Keratinocyte (primary cell): ENCODE measurements around the gene MYL5. TPM values are rescaled to one million over a fixed set of nuclear protein-coding genes. Genes with fewer than 3 reads are reported as not detected.

Experiments used
- DNase-seq: peaks from one replicate; pipeline ENCODE4 v3.0.0-alpha.2; 2011; ENCODE audit warnings: low read depth, missing footprints, low spot score
- FAIRE-seq: peaks from 2 replicates; lab custom pipeline; 2011; peaks lifted over from hg19 to GRCh38; lab: Jason Lieb, UNC
- H2AFZ ChIP-seq: 2 replicates; pipeline ENCODE4 v1.6.0; 2012; ENCODE audit warnings: low read length, control low read depth, inconsistent platforms; ENCODE audit not compliant: control insufficient read depth
- H3K27ac ChIP-seq: 2 replicates; pipeline ENCODE4 v1.5.1; 2011; ENCODE audit warnings: low read length; ENCODE audit not compliant: control insufficient read depth, insufficient read depth
- H3K27me3 ChIP-seq: 3 replicates; pipeline ENCODE4 v1.6.0; 2011; ENCODE audit warnings: low read length; ENCODE audit not compliant: control insufficient read depth, insufficient read depth; ENCODE audit errors: extremely low read depth
- H3K36me3 ChIP-seq, 2 experiments: 2 replicates in 1 of 2; 3 replicates in 1 of 2; pipeline ENCODE4 v1.5.1; 2011; ENCODE audit warnings: low read length in 2 of 2, mild to moderate bottlenecking in 1 of 2; ENCODE audit not compliant: control insufficient read depth in 2 of 2, insufficient read depth in 2 of 2; ENCODE audit errors: extremely low read depth in 1 of 2
- H3K4me1 ChIP-seq: 3 replicates; pipeline ENCODE4 v1.5.1; 2011; ENCODE audit warnings: low read length; ENCODE audit not compliant: control insufficient read depth, insufficient read depth; ENCODE audit errors: extremely low read depth
- H3K4me2 ChIP-seq: 3 replicates; pipeline ENCODE4 v1.6.0; 2011; ENCODE audit warnings: low read depth, low read length; ENCODE audit not compliant: control insufficient read depth, insufficient read depth; ENCODE audit errors: extremely low read depth
- H3K4me3 ChIP-seq, 3 experiments: fragments of 200-600 bp in 1 of 3; sonication (generic) in 1 of 3; 2 replicates in 2 of 3; 3 replicates in 1 of 3; pipeline ENCODE4 v1.5.1; 2011 to 2016; ENCODE audit warnings: low read length in 3 of 3, mild to moderate bottlenecking in 3 of 3, control low read depth in 2 of 3, inconsistent platforms in 1 of 3, low read depth in 1 of 3, mixed read lengths in 1 of 3, mixed run types in 1 of 3, moderate library complexity in 1 of 3; ENCODE audit not compliant: control insufficient read depth in 2 of 3, insufficient read depth in 2 of 3; ENCODE audit errors: extremely low read depth in 1 of 3
- H3K79me2 ChIP-seq: 2 replicates; pipeline ENCODE4 v1.6.0; 2012; ENCODE audit warnings: low read length; ENCODE audit not compliant: control insufficient read depth, insufficient read depth
- H3K9ac ChIP-seq: 3 replicates; pipeline ENCODE4 v1.6.0; 2011; ENCODE audit warnings: low read length; ENCODE audit not compliant: control insufficient read depth, insufficient read depth; ENCODE audit errors: extremely low read depth
- H3K9me1 ChIP-seq: 3 replicates; pipeline ENCODE4 v1.6.0; 2011; ENCODE audit warnings: low read length; ENCODE audit not compliant: control insufficient read depth, insufficient read depth; ENCODE audit errors: extremely low read depth
- H3K9me3 ChIP-seq: 2 replicates; pipeline ENCODE4 v1.5.1; 2012; ENCODE audit warnings: low read depth, low read length; ENCODE audit not compliant: control insufficient read depth
- H4K20me1 ChIP-seq: 3 replicates; pipeline ENCODE4 v1.6.0; 2011; ENCODE audit warnings: low read length; ENCODE audit not compliant: control insufficient read depth, insufficient read depth; ENCODE audit errors: extremely low read depth
- CTCF ChIP-seq, 3 experiments: IDR thresholded peaks in 1 of 3; conservative IDR thresholded peaks in 1 of 3; optimal IDR thresholded peaks in 1 of 3; 2 replicates in 2 of 3; 3 replicates in 1 of 3; pipeline versions ENCODE3 to v1.5.1; 2011; ENCODE audit warnings: low read length in 3 of 3, mild to moderate bottlenecking in 3 of 3, moderate library complexity in 2 of 3, control low read depth in 1 of 3, inconsistent platforms in 1 of 3; ENCODE audit not compliant: insufficient read depth in 2 of 3; ENCODE audit errors: extremely low read depth in 1 of 3
- EZH2 ChIP-seq: IDR thresholded peaks from one replicate; pipeline ENCODE4 v1.6.1; 2012; ENCODE audit warnings: inconsistent platforms, mild to moderate bottlenecking, low read length, moderate library complexity
- dilution Hi-C: fragments of 300-500 bp; cut with MboI; formaldehyde crosslinking; loops from one replicate; pipeline ENCODE4 v1.7.0; 2020; ENCODE audit warnings: low sequenced_read_pairs; ENCODE audit not compliant: extremely low pct_ligation_motif_present
- polyA plus RNA-seq, 5 experiments: library from polyadenylated mRNA; depleted of rRNA in 3 of 5; stranded (reverse) in 3 of 5; stranded (forward) in 1 of 5; unstranded in 1 of 5; fragments of >200 nt; gene quantifications; 1 replicate in 1 of 5; 2 replicates in 3 of 5; 3 replicates in 1 of 5; pipeline versions ENCODE4 v1.2.1 to v1.2.3, GENCODE V29; 2011 to 2012; ENCODE audit warnings: missing spikeins in 2 of 5, low read depth in 1 of 5, low replicate concordance in 1 of 5

The MYL5 gene
- polyA plus RNA-seq, 1 donor (not counting 4 experiments of a cell fraction or from before 2014, with no cell fraction given): 8.0 TPM

GRCh38 chr4:635851-636627 lies 38.3 kb upstream of the MYL5 start:
- no peak overlapping the region for H3K9ac ChIP-seq
- no peaks in the 10 kb centered on the region for H4K20me1 ChIP-seq
- no peak overlapping the region for H3K4me3 ChIP-seq
- dilution Hi-C loops: no loop called here
- no peaks in the 10 kb centered on the region for H3K4me1 ChIP-seq
- H3K9me1 ChIP-seq: no peaks in the 10 kb centered on the region
- no peak overlapping the region for H3K4me2 ChIP-seq
- H2AFZ ChIP-seq: no peak overlapping the region
- H3K9me3 ChIP-seq: peaks cover 13% of the 10 kb centered on the region
- TF ChIP-seq EZH2: no peak
- no peak for TF ChIP-seq CTCF (optimal IDR thresholded peaks at IDR 0.05 in 1 of 3, IDR thresholded peaks at IDR 0.05 in 1 of 3, conservative IDR thresholded peaks at IDR 0.05 in 1 of 3; ENCODE audit: extremely low read depth in 1 of 3, insufficient read depth in 2 of 3, low read length in 3 of 3)
- no peaks in the 10 kb centered on the region for H3K79me2 ChIP-seq
- no peak for FAIRE-seq
- no peaks in the 10 kb centered on the region for H3K36me3 ChIP-seq
- H3K27me3 ChIP-seq: peaks cover 15% of the 10 kb centered on the region
- H3K27ac ChIP-seq: no peak overlapping the region
- DNase-seq: no peak

DNA sequence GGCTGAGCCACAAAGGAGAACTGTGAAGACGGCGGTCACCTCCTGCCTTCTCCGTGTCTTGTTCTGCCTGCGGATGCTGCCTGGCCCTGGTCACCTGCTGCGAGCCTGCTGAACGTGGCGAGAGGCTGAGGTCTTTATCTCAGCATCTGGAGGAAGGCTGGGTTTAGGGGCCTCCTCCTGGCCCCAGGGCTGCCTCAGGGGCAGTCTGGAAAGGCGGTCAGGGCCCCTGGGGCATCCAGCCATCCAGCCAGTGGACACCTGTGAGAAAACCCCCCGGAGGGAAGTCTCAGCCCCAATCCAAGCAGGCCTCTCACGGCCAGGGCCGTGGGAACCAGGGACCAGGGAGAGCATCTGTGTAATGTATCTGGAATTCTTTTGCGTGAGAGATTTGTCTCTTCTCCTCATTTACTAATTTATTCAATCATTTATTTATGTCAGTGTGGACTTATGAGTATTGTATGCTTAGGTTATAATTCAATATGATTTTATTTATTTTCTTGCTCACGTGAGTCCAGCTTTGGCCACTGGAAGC lies 37.6 kb upstream of the MYL5 start:
- Histone ChIP-seq H4K20me1 (no peaks in the 10 kb centered on the region), H3K27ac (no peak overlapping the region), H2AFZ (no peak overlapping the region), H3K36me3 (no peaks in the 10 kb centered on the region), H3K4me3 (no peak overlapping the region), H3K4me2 (no peak overlapping the region), H3K9me1 (no peaks in the 10 kb centered on the region), H3K79me2 (no peaks in the 10 kb centered on the region), H3K27me3 (peaks cover 15% of the 10 kb centered on the region), H3K4me1 (no peaks in the 10 kb centered on the region), H3K9me3 (peaks cover 9% of the 10 kb centered on the region), H3K9ac (no peak overlapping the region)
- no peak for TF ChIP-seq EZH2
- no peak for TF ChIP-seq CTCF (optimal IDR thresholded peaks at IDR 0.05 in 1 of 3, IDR thresholded peaks at IDR 0.05 in 1 of 3, conservative IDR thresholded peaks at IDR 0.05 in 1 of 3; ENCODE audit: extremely low read depth in 1 of 3, insufficient read depth in 2 of 3, low read length in 3 of 3)
- FAIRE-seq: no peak
- dilution Hi-C loops: no loop called here
- DNase-seq: no peak
